Heart left ventricle (tissue), 16 donors: Measurements from ENCODE around the gene CEP112. TPM values are rescaled to one million over a fixed set of nuclear protein-coding genes. Genes with fewer than 3 reads are reported as not detected.

Experiments used
- ATAC-seq, 4 donors: fragments of 200-7000 bp; cut with Tn5 transposase; one replicate each; pipeline ENCODE4 v1.9.1; 2020 to 2022; ENCODE audit warnings: moderate library complexity in 4 of 4, mild to moderate bottlenecking in 3 of 4, moderate number of reproducible peaks in 1 of 4
- DNase-seq, 5 donors: peaks; one replicate each; pipeline ENCODE4 v3.0.0-alpha.2; 2020
- H3K27ac ChIP-seq, 12 donors: fragments of 200-600 bp; sonication (generic) in 4 of 12; one replicate each; pipeline versions ENCODE4 v1.5.0 to v1.8.0; 2016 to 2022; ENCODE audit warnings: mild to moderate bottlenecking in 2 of 12
- H3K27me3 ChIP-seq, 9 donors: fragments of 200-600 bp; sonication (generic) in 2 of 9; one replicate each; pipeline versions ENCODE4 v1.5.1 to v1.8.0; 2016 to 2022; ENCODE audit warnings: mild to moderate bottlenecking in 3 of 9
- H3K36me3 ChIP-seq, 9 donors: fragments of 200-600 bp; sonication (generic) in 2 of 9; one replicate each; pipeline versions ENCODE4 v1.5.0 to v1.8.0; 2018 to 2022; ENCODE audit warnings: mild to moderate bottlenecking in 2 of 9
- H3K4me1 ChIP-seq, 12 donors: fragments of 200-600 bp; sonication (generic) in 4 of 12; one replicate each; pipeline versions ENCODE4 v1.5.0 to v1.8.0; 2016 to 2022; ENCODE audit warnings: mild to moderate bottlenecking in 3 of 12
- H3K4me3 ChIP-seq, 12 donors: fragments of 200-600 bp; sonication (generic) in 4 of 12; one replicate each; pipeline versions ENCODE4 v1.5.0 to v1.8.0; 2017 to 2022; ENCODE audit warnings: mild to moderate bottlenecking in 9 of 12, moderate library complexity in 4 of 12
- H3K9me3 ChIP-seq, 12 donors: fragments of 200-600 bp; sonication (generic) in 4 of 12; one replicate each; pipeline versions ENCODE4 v1.5.0 to v1.8.0; 2016 to 2022; ENCODE audit warnings: mild to moderate bottlenecking in 1 of 12
- CTCF ChIP-seq, 12 donors: fragments of 200-600 bp; sonication (generic) in 4 of 12; IDR thresholded peaks; one replicate each; pipeline versions ENCODE4 v1.5.0 to v1.8.0; 2018 to 2022; ENCODE audit warnings: antibody characterized with exemption in 12 of 12, mild to moderate bottlenecking in 5 of 12
- POLR2A ChIP-seq, 2 donors: fragments of 450-650 bp; IDR thresholded peaks; one replicate each; pipeline ENCODE4 v1.6.1; 2017; ENCODE audit warnings: antibody characterized with exemption in 2 of 2, mild to moderate bottlenecking in 2 of 2, moderate library complexity in 2 of 2
- WGBS, 4 donors: extraction: QIAGEN DNeasy Blood & Tissue Kit in 2 of 4; methylation state at CpG; one replicate each; pipeline versions ENCODE4 v1.1.5 to v1.1.7; 2013 to 2018; 5-methylcytosine and 5-hydroxymethylcytosine counted together
- intact Hi-C, 10 donors: fragments of 100-400 bp; cut with DNase I; formaldehyde crosslinking; loops; one replicate each; pipeline versions ENCODE4 v1.11.1 to v1.14.2; 2022
- polyA plus RNA-seq, 2 donors: library from polyadenylated mRNA; stranded (reverse); fragments of 200-250 nt; gene quantifications; one replicate each; pipeline ENCODE4 v1.2.3, GENCODE V29; 2013
- total RNA-seq, 9 donors: library from RNA; depleted of rRNA in 2 of 9; stranded (reverse); fragments of >200 nt in 2 of 9; fragmentation: NEBNext Ultra II Directional in 3 of 9; extraction: Animal tissue kit (Norgen Biotek cat#: 25700) in 3 of 9; gene quantifications; one replicate each; pipeline versions ENCODE4 v1.1.0 to v1.2.4, GENCODE V29; 2016 to 2023
- donor health status: ischemic (EF 13 %, LVEDD 7.1; RV severe dilation, severe dysfunction).
- donor health status: healthy with polysubstance abuse.
- donor health status: DM: no; HTN: yes; CAD: no.
- donor health status: DM: no; HTN: no; CAD: no.
- donor health status: ischemic (EF 25% LVEDD 6.9; RV normal size, moderate dysfunction).
- donor health status: ischemic (EF 25% LVEDD 5.7; RV mildly dilated, moderate dysfunction).
- donor health status: healthy.
- donor health status: DM: yes; HTN: yes; CAD: no.
- donor health status: ischemic (EF 35%, LVEDD 5.7; RV mildly dilated, moderate dysfunction).
- donor health status: nonischemic (EF 11% LVEDD 7.7; RV severe dilation, severe dysfunction).
- donor health status: DM: yes; HTN: yes; CAD: no.
- donor health status: PGD.
- donor health status: ischemic (EF 29% LVEDD 5.4; RV normal size, mild dysfunction).
- donor health status: nonischemic (EF 23%, LVEDD 6.1; RV moderate dilation, normal function).

The CEP112 gene
- total and polyA plus RNA-seq, 11 donors, result 5.5 to 28.3 (median 14.3) TPM

GRCh38 chr17:66192378-66192687 lies 400 bp upstream of the CEP112 start:
- intact Hi-C loops, result loop anchor here in 1 of 10 donors (10.0 kb wide), 1 partner anchor 112 kb away; the partner anchor contains the start of gene PRKCA
- WGBS, 4 donors, result 3 to 4% (median 4%) methylated on average over 10 of the region's 10 CpGs
- peak overlapping the region in 10 of 12 donors; percentile 27 to 89 (median 74) for H3K27ac ChIP-seq

GRCh38 chr17:66190738-66191592 lies 968 bp downstream of the CEP112 start:
- DNase-seq (peak in 1 of 5 donors; percentile 11), ATAC-seq (peak; percentile 44 to 66 (median 49))
- Histone ChIP-seq H3K27me3 (no peaks in the 10 kb centered on the region), H3K4me3 (peak overlapping the region; percentile 71 to 92 (median 80)), H3K9me3 (no peaks in the 10 kb centered on the region), H3K4me1 (peaks cover 5 to 32% (median 17%) of the 10 kb centered on the region in 12 donors), H3K27ac (peak overlapping the region; percentile 61 to 89 (median 74)), H3K36me3 (no peaks in the 10 kb centered on the region)
- no peak for TF ChIP-seq CTCF (IDR thresholded peaks at IDR 0.05)
- TF ChIP-seq POLR2A (IDR thresholded peaks at IDR 0.05), result no peak
- WGBS, 4 donors, result 11 to 18% (median 15%) methylated on average over 16 of the region's 16 CpGs
- intact Hi-C loops, result loop anchor here in 1 of 10 donors (10.0 kb wide), 1 partner anchor 114 kb away; the partner anchor contains the start of gene PRKCA

More at GRCh38 chr17:66192378-66192687, 400 bp upstream of the CEP112 start:
- Histone ChIP-seq H3K36me3 (no peaks in the 10 kb centered on the region), H3K27me3 (no peaks in the 10 kb centered on the region), H3K9me3 (no peaks in the 10 kb centered on the region), H3K4me1 (peaks cover 5 to 32% (median 17%) of the 10 kb centered on the region in 12 donors), H3K4me3 (peak overlapping the region; percentile 71 to 92 (median 80))
- peak in 1 of 4 donors; percentile 14 for ATAC-seq
- no peak for DNase-seq
- TF ChIP-seq CTCF (IDR thresholded peaks at IDR 0.05), result no peak
- TF ChIP-seq POLR2A (IDR thresholded peaks at IDR 0.05), result no peak

- ATAC-seq (no peak), DNase-seq (no peak)
- intact Hi-C loops, result no loop called here
- H3K27ac ChIP-seq, result no peak overlapping the region
- no peak overlapping the region for H3K4me3 ChIP-seq
- H3K9me3 ChIP-seq, result no peaks in the 10 kb centered on the region
- 92 to 98% (median 95%) methylated on average over 2 of the region's 2 CpGs for WGBS, 4 donors
- no peak for TF ChIP-seq CTCF (IDR thresholded peaks at IDR 0.05)
- no peak for TF ChIP-seq POLR2A (IDR thresholded peaks at IDR 0.05)
- H3K36me3 ChIP-seq, result peaks cover 0 to 3% (median 1%) of the 10 kb centered on the region in 9 donors
- H3K4me1 ChIP-seq, result peaks cover 5 to 32% (median 17%) of the 10 kb centered on the region in 12 donors
- H3K27me3 ChIP-seq, result no peaks in the 10 kb centered on the region
These were observed 4.2 kb downstream of the CEP112 start for GRCh38 chr17:66187718-66188117.

- no peak for ATAC-seq
- no peak overlapping the region for H3K4me3 ChIP-seq
- no peaks in the 10 kb centered on the region for H3K9me3 ChIP-seq
- TF ChIP-seq POLR2A (IDR thresholded peaks at IDR 0.05), result no peak
- TF ChIP-seq CTCF (IDR thresholded peaks at IDR 0.05), result no peak
- DNase-seq, result no peak
- intact Hi-C loops, result no loop called here
- H3K36me3 ChIP-seq, result peaks cover 0 to 22% (median 9%) of the 10 kb centered on the region in 9 donors
- H3K27ac ChIP-seq, result no peak overlapping the region
- H3K27me3 ChIP-seq, result no peaks in the 10 kb centered on the region
- 95 to 98% (median 95%) methylated on average over 4 of the region's 4 CpGs for WGBS, 4 donors
- H3K4me1 ChIP-seq, result peaks cover 5 to 23% (median 13%) of the 10 kb centered on the region in 12 donors
These were observed 6.1 kb downstream of the CEP112 start for GRCh38 chr17:66185862-66186261.
